Activated T-cell treated with anti-CD3 and anti-CD28 coated beads, Interleukin-2, amount 50 U/mL, for 72 hours (primary cell): ENCODE data around the gene SLC29A4. TPM values are rescaled to one million over a fixed set of nuclear protein-coding genes. Genes with fewer than 3 reads are reported as not detected.

Experiments
- ATAC-seq, 2 donors: fragments of 150-1000 bp; cut with Tn5 transposase; replicated peaks in 1 of 2; 2 replicates each; pipeline ENCODE4 v1.10.0; 2021; ENCODE audit warnings: moderate library complexity in 2 of 2, mild to moderate bottlenecking in 1 of 2
- DNase-seq, 2 donors: peaks; one replicate each; pipeline ENCODE4 v3.0.0; 2021 to 2022; ENCODE audit warnings: mixed read lengths in 1 of 2
- H3K27ac Mint-ChIP-seq: one replicate; pipeline ENCODE4 v1.8.0; 2022; ENCODE audit warnings: mild to moderate bottlenecking, moderate library complexity, mixed read lengths
- H3K27me3 Mint-ChIP-seq: one replicate; pipeline ENCODE4 v1.8.0; 2022; ENCODE audit warnings: low read depth, mixed read lengths
- H3K36me3 Mint-ChIP-seq, 2 donors: one replicate each; pipeline ENCODE4 v1.8.0; 2022; ENCODE audit warnings: mixed read lengths in 2 of 2, mild to moderate bottlenecking in 1 of 2; ENCODE audit not compliant: insufficient read depth in 2 of 2
- H3K4me1 Mint-ChIP-seq: one replicate; pipeline ENCODE4 v1.8.0; 2022; ENCODE audit warnings: low read depth, mixed read lengths
- H3K4me3 Mint-ChIP-seq, 2 donors: one replicate each; pipeline ENCODE4 v1.8.0; 2022; ENCODE audit warnings: mild to moderate bottlenecking in 2 of 2, mixed read lengths in 2 of 2, moderate library complexity in 2 of 2
- H3K9me3 Mint-ChIP-seq, 2 donors: one replicate each; pipeline ENCODE4 v1.8.0; 2022; ENCODE audit warnings: mixed read lengths in 2 of 2
- total RNA-seq, 2 donors: library from RNA; stranded (reverse); gene quantifications; one replicate each; pipeline ENCODE4 v1.2.3, GENCODE V29; 2022

The SLC29A4 gene
- total RNA-seq, 2 donors from 2014 or later, result 0.48 to 1.3 TPM

GRCh38 chr7:5333121-5334045, 50.6 kb downstream of the SLC29A4 start:
- H3K4me1 Mint-ChIP-seq, result peaks cover 18% of the 10 kb centered on the region
- no peak overlapping the region for H3K4me3 Mint-ChIP-seq
- peaks cover 26 to 35% of the 10 kb centered on the region in 2 donors for H3K36me3 Mint-ChIP-seq
- H3K27me3 Mint-ChIP-seq, result no peaks in the 10 kb centered on the region
- H3K9me3 Mint-ChIP-seq, result peaks cover 8 to 12% of the 10 kb centered on the region in 2 donors
- DNase-seq, result no peak
- no peak for ATAC-seq
- H3K27ac Mint-ChIP-seq, result no peak overlapping the region

GRCh38 chr7:5334671-5335070, 51.9 kb downstream of the SLC29A4 start:
- H3K27me3 Mint-ChIP-seq, result no peaks in the 10 kb centered on the region
- no peak overlapping the region for H3K27ac Mint-ChIP-seq
- no peak for DNase-seq
- no peak overlapping the region for H3K4me3 Mint-ChIP-seq
- H3K4me1 Mint-ChIP-seq, result peaks cover 18% of the 10 kb centered on the region
- ATAC-seq, result no peak
- peaks cover 8 to 12% of the 10 kb centered on the region in 2 donors for H3K9me3 Mint-ChIP-seq
- H3K36me3 Mint-ChIP-seq, result peaks cover 28 to 41% of the 10 kb centered on the region in 2 donors

- no peak for ATAC-seq
- no peak overlapping the region for H3K27ac Mint-ChIP-seq
- H3K4me1 Mint-ChIP-seq, result peaks cover 3% of the 10 kb centered on the region
- no peak overlapping the region for H3K4me3 Mint-ChIP-seq
- H3K27me3 Mint-ChIP-seq, result no peaks in the 10 kb centered on the region
- H3K9me3 Mint-ChIP-seq, result peaks cover 10 to 12% of the 10 kb centered on the region in 2 donors
- H3K36me3 Mint-ChIP-seq, result peaks cover 32 to 51% of the 10 kb centered on the region in 2 donors
- DNase-seq, result no peak
Observed at GRCh38 chr7:5337047-5337446, 54.3 kb downstream of the SLC29A4 start.

DNA sequence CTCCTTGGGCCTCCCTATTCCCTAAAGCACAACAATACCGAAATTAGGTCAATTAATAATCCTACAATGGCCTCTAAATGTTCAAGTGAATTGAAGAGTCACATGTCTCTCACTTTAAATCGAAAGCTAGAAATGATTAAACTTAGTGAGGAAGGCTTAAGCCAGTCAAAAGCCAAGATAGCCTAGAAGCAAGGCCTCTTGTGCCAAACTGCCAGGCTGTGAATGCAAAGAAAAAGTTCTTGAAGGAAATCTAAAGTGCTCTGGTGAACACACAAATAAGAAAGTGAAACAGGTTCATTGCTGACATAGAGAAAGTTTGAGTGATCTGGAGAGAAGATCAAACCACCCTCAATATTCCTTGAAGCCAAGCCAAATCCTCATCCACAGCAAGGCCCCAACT, 57.2 kb downstream of the SLC29A4 start:
- H3K4me1 Mint-ChIP-seq, result no peaks in the 10 kb centered on the region
- H3K27ac Mint-ChIP-seq, result peak overlapping the region; percentile 11
- H3K4me3 Mint-ChIP-seq, result no peak overlapping the region
- ATAC-seq, result no peak
- no peak for DNase-seq
- peaks cover 15 to 17% of the 10 kb centered on the region in 2 donors for H3K9me3 Mint-ChIP-seq
- H3K36me3 Mint-ChIP-seq, result peaks cover 40 to 74% of the 10 kb centered on the region in 2 donors
- no peaks in the 10 kb centered on the region for H3K27me3 Mint-ChIP-seq

GRCh38 chr7:5342631-5343030, 59.9 kb downstream of the SLC29A4 start:
- ATAC-seq (no peak), DNase-seq (no peak)
- H3K27ac Mint-ChIP-seq, result no peak overlapping the region
- H3K4me3 Mint-ChIP-seq, result no peak overlapping the region
- H3K36me3 Mint-ChIP-seq, result peaks cover 30 to 56% of the 10 kb centered on the region in 2 donors
- peaks cover 8 to 10% of the 10 kb centered on the region in 2 donors for H3K9me3 Mint-ChIP-seq
- no peaks in the 10 kb centered on the region for H3K27me3 Mint-ChIP-seq
- H3K4me1 Mint-ChIP-seq, result no peaks in the 10 kb centered on the region

DNA sequence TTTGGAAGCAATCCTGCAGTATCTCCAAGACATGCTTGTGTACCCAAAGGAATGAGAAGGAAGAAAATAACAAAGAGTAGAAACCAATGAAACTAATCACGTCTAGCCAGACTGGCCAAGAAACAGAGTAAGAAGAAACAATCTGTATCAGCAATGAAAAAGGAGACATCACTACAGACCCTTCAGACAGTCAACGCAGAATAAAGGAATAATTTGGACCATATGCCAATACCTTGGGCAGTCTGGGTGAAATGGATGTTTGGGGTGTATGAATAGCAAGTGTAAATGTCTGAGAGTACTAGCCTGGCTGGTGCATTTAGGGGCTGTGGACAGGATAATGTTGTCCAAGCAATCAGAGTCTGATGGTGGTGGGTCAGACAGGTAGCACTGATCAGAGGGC, 61.1 kb downstream of the SLC29A4 start:
- Mint-ChIP-seq H3K36me3 (peaks cover 29 to 48% of the 10 kb centered on the region in 2 donors), H3K4me3 (no peak overlapping the region), H3K4me1 (no peaks in the 10 kb centered on the region), H3K27ac (no peak overlapping the region), H3K9me3 (peaks cover 5 to 7% of the 10 kb centered on the region in 2 donors), H3K27me3 (no peaks in the 10 kb centered on the region)
- ATAC-seq, result no peak
- DNase-seq, result no peak

- Mint-ChIP-seq H3K9me3 (peaks cover 5 to 7% of the 10 kb centered on the region in 2 donors), H3K4me1 (no peaks in the 10 kb centered on the region), H3K27me3 (no peaks in the 10 kb centered on the region), H3K4me3 (no peak overlapping the region), H3K27ac (no peak overlapping the region), H3K36me3 (peaks cover 28 to 46% of the 10 kb centered on the region in 2 donors)
- DNase-seq (no peak), ATAC-seq (no peak)
Observed at GRCh38 chr7:5344342-5344741, 61.6 kb downstream of the SLC29A4 start.

- no peaks in the 10 kb centered on the region for H3K4me1 Mint-ChIP-seq
- H3K4me3 Mint-ChIP-seq, result no peak overlapping the region
- H3K9me3 Mint-ChIP-seq, result peaks cover 5 to 7% of the 10 kb centered on the region in 2 donors
- H3K27me3 Mint-ChIP-seq, result no peaks in the 10 kb centered on the region
- no peak overlapping the region for H3K27ac Mint-ChIP-seq
- H3K36me3 Mint-ChIP-seq, result peaks cover 24 to 42% of the 10 kb centered on the region in 2 donors
- ATAC-seq, result no peak
- DNase-seq, result no peak
Observed at GRCh38 chr7:5345171-5345570, 62.4 kb downstream of the SLC29A4 start.

DNA sequence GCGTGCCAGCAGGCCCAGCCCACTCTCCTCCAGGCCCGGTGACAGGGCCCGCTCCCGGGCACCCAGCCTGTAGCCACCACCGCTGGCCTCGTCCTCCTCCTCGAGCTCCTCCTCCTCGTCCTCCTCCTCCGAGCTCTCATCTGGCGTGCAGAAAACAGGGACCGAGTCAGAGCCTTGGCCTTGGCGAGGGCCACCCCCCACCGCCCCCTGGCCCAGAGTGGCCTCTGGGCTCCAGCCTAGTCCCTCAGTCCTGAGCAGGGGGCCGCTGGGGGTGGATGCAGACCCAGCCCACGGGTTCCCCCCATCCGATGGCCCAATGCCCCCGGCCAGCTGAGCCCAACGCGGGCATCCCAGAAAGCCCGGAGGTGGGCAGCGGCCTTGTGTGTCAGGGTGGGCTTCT, 62.9 kb downstream of the SLC29A4 start:
- H3K9me3 Mint-ChIP-seq, result peaks cover 5 to 7% of the 10 kb centered on the region in 2 donors
- no peak overlapping the region for H3K27ac Mint-ChIP-seq
- ATAC-seq, result no peak
- H3K36me3 Mint-ChIP-seq, result peaks cover 23 to 38% of the 10 kb centered on the region in 2 donors
- H3K4me1 Mint-ChIP-seq, result no peaks in the 10 kb centered on the region
- H3K27me3 Mint-ChIP-seq, result no peaks in the 10 kb centered on the region
- DNase-seq, result no peak
- no peak overlapping the region for H3K4me3 Mint-ChIP-seq

DNA sequence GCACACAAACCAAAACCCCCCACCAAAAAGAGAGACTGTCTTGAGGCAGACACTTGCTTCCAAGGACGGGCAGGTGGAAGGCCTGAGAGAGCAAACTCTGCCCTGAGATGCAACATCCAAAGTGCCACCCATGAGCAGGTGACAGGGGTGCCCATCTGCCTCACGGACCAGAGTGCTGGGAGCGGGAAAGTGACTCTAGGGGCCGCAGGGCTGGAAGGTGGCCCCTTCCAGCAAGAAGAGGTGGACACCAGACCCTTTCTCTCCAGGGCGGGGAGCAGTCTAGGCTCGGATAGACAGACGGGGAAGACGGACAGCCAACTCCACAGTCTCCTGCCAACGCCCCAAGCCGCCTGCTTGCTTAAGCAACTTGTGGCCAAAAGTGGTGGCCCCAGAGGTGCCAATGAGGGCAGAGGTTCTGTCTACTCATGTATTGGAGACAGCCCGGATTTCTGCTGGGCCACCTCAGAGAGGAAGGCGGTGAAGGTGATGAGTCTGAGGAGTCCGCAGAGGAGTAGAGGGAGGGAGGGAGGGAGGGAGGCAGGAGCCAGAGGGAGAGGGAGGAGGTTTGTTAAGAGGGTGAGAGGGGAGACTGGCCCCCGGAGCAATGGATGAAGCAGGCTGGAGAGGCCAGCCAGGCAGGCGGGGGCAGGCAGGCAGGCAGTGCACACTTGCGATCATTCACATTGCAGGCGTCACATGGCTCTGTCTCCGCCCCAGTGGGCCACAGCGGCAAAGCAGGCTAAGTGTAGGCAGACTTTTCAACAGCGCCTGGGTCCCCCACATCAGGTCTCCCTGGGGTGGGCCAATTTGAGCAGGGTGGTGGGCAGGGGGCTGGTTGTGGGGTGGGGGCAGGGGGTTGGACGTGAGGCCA, 65.6 kb downstream of the SLC29A4 start:
- no peak overlapping the region for H3K4me3 Mint-ChIP-seq
- peak overlapping the region; percentile 47 for H3K27ac Mint-ChIP-seq
- ATAC-seq, result no peak
- H3K4me1 Mint-ChIP-seq, result no peaks in the 10 kb centered on the region
- H3K9me3 Mint-ChIP-seq, result peaks cover 5% of the 10 kb centered on the region in 2 donors
- no peak for DNase-seq
- no peaks in the 10 kb centered on the region for H3K27me3 Mint-ChIP-seq
- peaks cover 16 to 27% of the 10 kb centered on the region in 2 donors for H3K36me3 Mint-ChIP-seq

DNA sequence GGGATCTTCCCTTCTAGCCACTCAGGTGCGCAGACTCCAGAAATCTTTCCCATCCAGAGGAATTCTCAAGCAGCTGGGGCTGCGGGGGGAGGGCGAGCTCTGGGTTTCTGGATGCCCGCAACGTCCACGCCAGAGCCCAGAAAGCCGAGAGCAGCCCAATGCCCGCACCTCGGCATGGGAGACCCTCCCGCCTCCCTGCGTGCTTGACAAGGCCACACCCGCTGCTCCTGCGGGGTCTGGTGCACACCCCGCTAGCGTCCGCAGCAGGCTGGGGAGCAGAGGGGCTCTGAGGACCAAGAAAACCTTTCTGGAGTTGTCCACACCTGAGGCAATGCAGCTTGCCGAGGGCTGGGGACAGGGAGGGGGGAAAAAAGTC, 66.2 kb downstream of the SLC29A4 start:
- Mint-ChIP-seq H3K36me3 (peaks cover 13 to 25% of the 10 kb centered on the region in 2 donors), H3K4me1 (no peaks in the 10 kb centered on the region)

GRCh38 chr7:5349437-5350173, 66.9 kb downstream of the SLC29A4 start:
- peaks cover 5% of the 10 kb centered on the region for H3K4me1 Mint-ChIP-seq
- H3K27ac Mint-ChIP-seq, result no peak overlapping the region
- ATAC-seq, result no peak
- H3K36me3 Mint-ChIP-seq, result peaks cover 10 to 24% of the 10 kb centered on the region in 2 donors
- no peaks in the 10 kb centered on the region for H3K27me3 Mint-ChIP-seq
- no peak for DNase-seq
- H3K4me3 Mint-ChIP-seq, result no peak overlapping the region
- H3K9me3 Mint-ChIP-seq, result no peaks in the 10 kb centered on the region

More for the DNA sequence above, 66.2 kb downstream of the SLC29A4 start:
- no peak for DNase-seq
- Mint-ChIP-seq H3K27me3 (no peaks in the 10 kb centered on the region), H3K4me3 (no peak overlapping the region), H3K9me3 (peaks cover under 1 to 1% of the 10 kb centered on the region in 2 donors), H3K27ac (no peak overlapping the region)
- no peak for ATAC-seq
